ENCODE results near the gene SH2D4B.

The SH2D4B gene

GRCh38 chr10:80504158-80504811 lies 33.4 kb upstream of the SH2D4B start:
- DNase-seq, result no peak

DNA sequence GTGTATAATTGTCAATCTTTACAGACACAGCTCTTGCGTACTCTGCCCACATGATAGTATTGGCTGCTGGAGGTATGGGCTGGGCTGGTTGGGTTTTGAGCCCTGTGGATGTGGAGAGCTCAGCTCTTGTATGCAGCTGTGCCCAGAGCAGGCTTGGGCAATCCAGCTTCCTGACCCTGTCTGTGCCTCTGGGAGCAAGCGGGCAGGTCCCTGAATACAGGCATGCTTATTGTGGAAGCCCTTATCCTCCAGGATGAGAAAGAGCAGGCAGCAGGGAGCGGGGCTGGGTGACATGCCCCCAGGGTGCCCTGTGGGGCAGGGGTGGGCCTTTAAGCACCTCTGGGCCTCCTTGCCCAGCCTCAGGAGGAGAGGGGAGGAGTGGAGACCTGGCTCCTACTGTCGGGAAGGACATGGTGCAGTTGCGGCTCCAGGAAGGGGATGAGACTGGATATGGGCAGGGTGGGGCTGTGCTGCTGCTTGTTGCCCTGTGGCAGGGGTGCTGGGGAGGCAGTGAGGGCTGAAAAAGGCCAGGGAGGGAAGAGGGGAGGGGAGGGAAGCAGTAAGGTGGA lies 32.7 kb upstream of the SH2D4B start:
- no peak for DNase-seq

- no peak for DNase-seq
These were observed 31.5 kb upstream of the SH2D4B start for GRCh38 chr10:80506189-80506575.

DNA sequence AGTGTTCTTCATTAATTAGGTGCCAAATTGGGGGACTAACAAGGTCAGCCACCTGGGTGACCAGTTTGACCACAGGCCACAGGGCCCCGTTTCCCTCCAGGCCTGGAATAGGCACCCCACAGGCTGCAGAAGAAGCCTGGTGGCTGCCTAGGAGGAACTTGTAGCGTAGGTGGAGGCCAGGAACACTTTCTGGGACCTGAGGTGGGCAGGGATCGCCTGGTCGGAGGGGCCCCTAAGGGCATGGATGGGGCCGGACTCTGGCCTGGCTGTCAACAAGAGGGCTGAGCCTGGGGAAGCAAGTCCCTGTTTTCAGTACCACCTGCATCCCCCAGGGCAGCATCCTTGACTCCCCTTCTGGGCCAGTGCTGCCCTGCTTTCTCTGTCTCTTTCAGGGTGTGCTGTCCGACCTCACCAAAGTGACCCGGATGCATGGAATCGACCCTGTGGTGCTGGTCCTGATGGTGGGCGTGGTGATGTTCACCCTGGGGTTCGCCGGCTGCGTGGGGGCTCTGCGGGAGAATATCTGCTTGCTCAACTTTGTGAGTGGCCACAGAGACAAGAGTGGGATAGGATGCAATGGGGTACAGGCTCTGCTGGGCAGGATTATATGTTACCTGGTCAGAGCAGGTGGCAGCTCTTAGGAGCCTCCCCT lies 30.7 kb upstream of the SH2D4B start:
- no peak for DNase-seq

GRCh38 chr10:80509108-80509402 lies 28.6 kb upstream of the SH2D4B start:
- DNase-seq, result no peak

GRCh38 chr10:80509403-80510161 lies 28.1 kb upstream of the SH2D4B start:
- no peak for DNase-seq

DNA sequence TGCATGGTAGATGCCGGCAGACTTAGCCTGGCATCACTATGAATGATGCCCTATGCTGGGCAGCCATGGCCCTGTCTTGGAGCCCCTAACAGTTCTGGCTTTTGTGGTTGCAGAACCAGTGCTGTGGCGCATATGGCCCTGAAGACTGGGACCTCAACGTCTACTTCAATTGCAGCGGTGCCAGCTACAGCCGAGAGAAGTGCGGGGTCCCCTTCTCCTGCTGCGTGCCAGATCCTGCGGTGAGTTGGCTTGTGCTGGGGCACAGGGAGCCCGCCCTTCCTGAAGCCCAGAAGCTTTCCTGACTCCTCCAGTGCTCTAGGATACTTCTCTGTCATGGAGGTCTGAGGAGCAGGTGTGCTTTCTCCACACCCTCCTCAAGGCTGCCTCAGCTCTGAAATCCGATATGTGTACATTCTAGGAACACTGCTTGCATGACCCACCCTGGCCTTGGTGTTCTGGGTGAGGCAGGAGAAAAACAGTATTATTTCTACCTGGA lies 25.6 kb upstream of the SH2D4B start:
- DNase-seq, result no peak

DNA sequence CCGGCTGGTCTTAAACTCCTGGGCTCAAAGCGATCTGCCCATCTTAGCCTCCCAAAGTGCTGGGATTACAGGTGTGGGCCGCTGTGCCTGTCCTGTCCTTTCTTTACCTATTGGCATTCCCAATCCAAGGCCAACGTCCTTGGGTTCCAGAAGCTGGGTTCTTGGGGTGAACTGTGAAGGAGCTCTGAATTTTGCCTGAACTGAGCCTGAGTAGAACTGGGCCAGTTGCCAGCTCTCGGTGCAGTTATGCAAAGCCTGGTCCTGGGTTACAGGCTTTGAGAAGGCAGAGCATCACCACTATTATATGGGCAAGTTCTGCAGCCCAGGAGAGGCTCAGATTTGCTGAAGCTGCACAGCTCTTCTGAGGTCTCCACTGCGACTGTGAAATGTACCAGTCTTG lies 24.6 kb upstream of the SH2D4B start:
- DNase-seq, result no peak

GRCh38 chr10:80515511-80515910 lies 22.2 kb upstream of the SH2D4B start:
- DNase-seq, result no peak

- DNase-seq, result no peak
These were observed 21.8 kb upstream of the SH2D4B start for GRCh38 chr10:80515941-80516340.

- DNase-seq, result no peak
These were observed 21.1 kb upstream of the SH2D4B start for GRCh38 chr10:80516506-80517075.

GRCh38 chr10:80517416-80518142 lies 20.1 kb upstream of the SH2D4B start:
- no peak for DNase-seq

- DNase-seq, result no peak
These were observed 19.4 kb upstream of the SH2D4B start for GRCh38 chr10:80518143-80518806.

DNA sequence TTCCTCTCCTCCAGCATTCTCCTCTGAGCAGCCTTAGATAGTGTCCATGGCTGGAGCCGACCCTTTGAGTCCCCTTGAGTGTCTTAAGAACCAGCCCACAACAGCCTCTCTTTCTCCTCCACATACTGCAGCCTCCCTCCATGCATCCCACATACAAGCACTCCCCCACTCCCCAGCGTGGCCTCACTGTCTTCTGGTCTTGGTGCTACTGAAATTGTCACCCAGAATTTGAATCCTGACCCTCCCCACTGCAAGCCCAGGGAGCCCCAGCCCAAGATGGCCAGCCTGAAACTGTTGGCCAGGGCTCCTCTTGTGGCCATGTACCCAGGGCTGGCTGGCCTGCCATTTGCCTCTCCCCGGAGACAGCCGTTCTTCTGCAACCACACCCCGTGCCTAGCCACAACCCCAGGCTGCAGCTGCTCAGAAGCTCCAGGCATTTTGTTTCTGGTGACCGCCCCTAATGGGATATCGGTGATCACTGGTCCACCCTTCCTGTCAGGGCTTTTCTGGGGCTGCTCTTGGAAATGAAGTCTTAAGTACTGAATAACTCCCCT lies 18.8 kb upstream of the SH2D4B start:
- DNase-seq, result no peak

DNA sequence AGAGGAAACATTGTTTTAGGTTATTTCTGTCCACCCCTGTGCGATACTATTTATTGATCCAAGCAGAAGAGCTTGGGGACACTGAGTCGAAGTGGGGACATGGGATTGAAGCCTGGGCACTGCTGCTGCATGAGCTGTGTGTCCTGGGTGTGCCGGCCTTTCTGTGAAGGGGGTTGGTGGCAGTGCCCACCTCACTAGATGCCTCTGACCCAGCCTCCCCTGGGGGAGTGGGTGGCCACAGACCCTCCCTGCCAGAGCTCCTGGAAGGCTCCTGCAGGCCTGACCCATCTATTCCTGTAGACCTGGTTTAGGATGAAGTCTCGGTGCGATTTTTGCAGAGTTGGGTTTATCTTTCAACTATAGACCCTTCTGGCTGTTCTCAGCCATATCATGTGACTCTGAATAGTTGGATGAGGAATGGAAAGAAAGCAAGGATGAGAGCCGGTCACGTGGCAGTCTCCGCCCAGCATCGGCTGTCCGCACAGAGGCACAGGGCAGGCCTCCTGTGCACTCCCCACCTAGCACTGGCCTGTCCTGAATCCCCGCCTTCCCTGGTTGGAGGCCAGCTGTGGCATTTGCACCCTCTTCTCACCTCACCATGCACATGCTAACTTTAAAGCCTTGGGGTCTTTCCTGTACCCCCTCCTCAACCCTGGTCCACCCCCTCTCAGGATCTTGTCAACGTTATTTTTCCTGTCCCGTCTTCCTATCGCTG lies 17.6 kb upstream of the SH2D4B start:
- no peak for DNase-seq

GRCh38 chr10:80520661-80521470 lies 16.8 kb upstream of the SH2D4B start:
- no peak for DNase-seq

GRCh38 chr10:80522756-80523363 lies 14.8 kb upstream of the SH2D4B start:
- no peak for DNase-seq

- DNase-seq, result no peak
These were observed 13.9 kb upstream of the SH2D4B start for GRCh38 chr10:80523773-80524172.

- no peak for DNase-seq
These were observed 13.4 kb upstream of the SH2D4B start for GRCh38 chr10:80524190-80524909.
